ENCODE measurements around the gene GABRR3.
"Not testable (repeated sequence)": the region's sequence is repeated elsewhere in the genome, so short reads cannot be mapped to it uniquely, and the experiment has no call there.

The GABRR3 gene

DNA sequence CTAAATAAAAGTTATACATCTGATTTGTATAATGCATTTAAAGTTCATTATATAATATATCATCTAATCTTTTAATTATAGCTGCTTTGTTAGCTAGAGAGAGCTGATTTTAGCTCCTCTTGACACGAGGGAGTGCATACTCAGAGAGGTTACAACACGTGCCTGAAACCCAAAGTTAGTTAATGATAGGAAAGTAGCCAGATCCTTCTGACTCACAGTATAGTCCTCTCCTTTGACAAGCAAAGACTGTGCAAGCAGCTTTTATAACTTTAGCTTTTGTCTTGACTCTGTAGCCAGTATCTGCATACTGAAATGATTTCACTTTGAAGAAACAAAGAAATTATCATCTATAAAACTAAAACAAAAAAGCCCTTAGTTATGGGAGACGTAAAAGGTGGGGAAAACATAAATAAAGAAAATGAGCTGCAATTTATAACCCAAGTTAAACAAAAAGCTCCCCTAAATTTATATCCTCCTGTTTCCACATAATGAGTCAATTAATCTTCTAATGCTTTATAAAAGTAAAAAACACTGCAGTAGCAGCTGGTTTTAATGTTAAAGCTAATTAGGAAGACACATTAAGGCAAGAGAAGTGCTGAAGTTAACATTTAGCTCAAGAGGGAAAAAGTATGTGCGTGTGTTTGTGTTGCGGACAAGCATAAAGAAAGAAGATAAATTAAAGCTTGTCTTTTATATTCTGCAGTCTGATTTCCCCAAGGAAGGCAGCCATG lies 13.1 kb downstream of the GABRR3 start:
- no peak for DNase-seq

DNA sequence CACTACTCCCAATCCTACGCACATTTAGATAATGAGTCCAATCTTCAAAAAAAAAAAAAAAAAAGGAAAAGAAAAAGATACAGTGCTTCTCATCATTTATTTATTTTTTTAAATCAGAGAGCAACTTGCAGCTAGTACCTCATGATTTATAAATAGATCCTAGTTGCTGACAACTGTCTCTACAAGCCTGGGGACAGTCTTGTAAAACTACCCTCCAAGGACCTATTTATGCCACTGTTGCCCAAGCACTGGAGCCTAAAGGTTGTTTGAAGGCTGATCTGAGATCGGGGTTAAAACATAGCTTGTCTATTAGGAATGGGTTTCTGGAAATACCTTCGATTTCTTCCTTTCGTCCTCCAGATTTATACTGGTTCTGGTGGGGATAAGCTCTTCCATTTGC lies 14.7 kb downstream of the GABRR3 start:
- no peak for DNase-seq

DNA sequence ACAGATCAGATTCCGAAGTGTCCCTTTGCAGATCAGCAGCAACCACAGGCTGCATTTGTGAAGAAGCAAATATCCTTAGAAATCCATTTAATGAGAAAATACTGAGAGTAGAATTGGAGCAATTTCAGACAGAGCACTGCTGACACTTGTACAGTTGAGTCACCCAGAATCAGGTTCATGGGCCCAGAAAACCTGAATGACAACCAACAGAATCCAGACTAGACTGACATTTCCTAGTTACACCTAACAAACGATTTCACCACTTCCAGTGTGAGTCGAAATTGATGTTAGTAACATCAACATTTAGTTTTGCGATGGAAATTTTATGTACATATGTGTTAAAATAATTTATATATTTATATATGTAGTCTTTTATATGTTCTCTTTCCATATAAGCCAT lies 16.8 kb downstream of the GABRR3 start:
- no peak for DNase-seq

DNA sequence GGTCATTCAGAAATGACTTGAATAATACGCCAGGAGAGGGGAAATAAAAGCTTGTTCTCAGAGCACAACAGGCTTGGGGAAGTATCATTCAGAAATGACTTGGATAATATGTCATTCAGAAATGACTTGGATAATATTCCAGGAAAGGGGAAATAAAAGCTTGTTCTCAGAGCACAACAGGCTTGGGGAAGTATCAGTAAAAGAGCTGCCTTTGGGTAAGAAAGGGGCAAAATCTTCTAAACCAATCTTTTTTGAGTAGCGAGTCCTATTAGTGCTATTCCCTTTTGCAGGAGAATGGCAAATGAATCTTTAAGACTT lies 20.9 kb downstream of the GABRR3 start:
- DNase-seq = no peak

- DNase-seq = no peak
These were observed 21.5 kb downstream of the GABRR3 start for GRCh38 chr3:98013411-98014267.

- no peak for DNase-seq
These were observed 22.1 kb downstream of the GABRR3 start for GRCh38 chr3:98012979-98013378.

GRCh38 chr3:98010883-98011449 lies 24.1 kb downstream of the GABRR3 start:
- DNase-seq = not testable (repeated sequence)

- DNase-seq = no peak
These were observed 24.8 kb downstream of the GABRR3 start for GRCh38 chr3:98010194-98010882.

GRCh38 chr3:98008855-98009254 lies 26.3 kb downstream of the GABRR3 start:
- DNase-seq = no peak

GRCh38 chr3:98005438-98005837 lies 29.7 kb downstream of the GABRR3 start:
- DNase-seq = no peak

DNA sequence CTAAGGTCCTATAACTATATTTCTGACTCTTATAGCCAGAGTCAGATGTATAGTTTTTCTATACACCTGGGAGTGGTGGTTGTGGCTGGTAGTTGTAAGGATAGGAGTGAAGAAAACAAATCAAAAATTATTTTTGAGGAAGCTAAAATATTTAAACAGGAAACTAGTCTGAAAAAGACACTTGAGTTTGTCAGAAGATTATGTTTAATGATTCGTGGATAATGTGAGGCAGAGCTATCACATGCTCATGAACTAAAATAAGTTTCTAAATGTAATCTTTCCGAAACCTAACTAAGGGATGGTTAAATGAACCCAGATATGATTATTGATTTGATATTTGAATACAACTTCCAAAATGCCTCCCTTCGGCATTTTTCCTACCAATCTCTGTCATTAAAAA lies 30.4 kb downstream of the GABRR3 start:
- no peak for DNase-seq

DNA sequence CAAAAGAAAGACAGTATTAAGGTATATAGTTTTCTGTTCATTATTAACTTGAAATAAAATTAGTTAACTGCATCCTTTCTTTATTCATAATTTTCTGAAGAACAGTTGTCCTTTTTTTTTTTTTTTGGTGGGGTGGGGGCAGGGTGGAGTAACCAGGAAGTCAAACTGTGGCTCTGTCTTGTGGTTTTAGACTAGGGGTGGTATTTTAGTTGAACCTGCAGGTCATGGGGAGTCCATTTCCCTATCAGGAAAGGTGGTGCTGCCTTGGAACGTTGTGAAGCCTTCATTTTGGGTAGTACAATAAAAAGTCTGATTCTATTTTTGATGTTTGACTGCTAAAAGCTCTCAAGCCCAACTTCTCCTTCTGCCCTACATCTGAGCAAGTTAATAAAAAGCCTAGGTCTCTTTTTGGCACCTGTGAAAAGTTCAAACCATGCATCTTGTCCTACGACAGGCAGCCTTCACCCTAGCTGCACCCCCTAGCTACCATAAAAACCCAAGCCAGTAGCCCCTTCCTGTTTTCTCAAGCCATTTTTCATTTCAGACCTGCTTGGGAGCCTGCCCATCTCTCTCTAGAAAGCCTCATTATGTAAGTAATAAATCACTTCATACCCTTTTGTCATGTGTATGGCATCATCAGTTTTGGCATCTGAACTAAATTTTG lies 31.7 kb downstream of the GABRR3 start:
- DNase-seq = no peak

DNA sequence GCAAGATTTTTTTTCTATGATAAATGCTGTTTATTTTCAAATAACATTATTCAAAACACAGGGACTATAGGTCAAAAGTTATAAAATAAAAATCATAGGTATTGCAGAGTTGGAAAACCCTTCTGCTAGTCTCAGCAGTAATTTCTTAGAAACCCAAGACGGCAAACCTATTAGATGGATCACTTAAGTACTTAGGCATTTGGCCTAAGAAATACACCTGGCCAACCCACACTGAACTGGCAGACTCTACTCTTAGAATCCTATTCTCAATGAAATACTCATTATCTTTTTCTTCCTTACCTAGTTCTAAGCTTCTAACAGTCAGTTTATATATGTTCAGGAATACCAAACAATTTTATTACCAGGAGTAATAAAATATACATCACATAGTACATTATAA lies 32.4 kb downstream of the GABRR3 start:
- no peak for DNase-seq

GRCh38 chr3:97999994-98000393 lies 35.1 kb downstream of the GABRR3 start:
- DNase-seq = no peak

GRCh38 chr3:97999103-97999502 lies 36.0 kb downstream of the GABRR3 start:
- DNase-seq = no peak

GRCh38 chr3:97996988-97997387 lies 38.1 kb downstream of the GABRR3 start:
- no peak for DNase-seq

DNA sequence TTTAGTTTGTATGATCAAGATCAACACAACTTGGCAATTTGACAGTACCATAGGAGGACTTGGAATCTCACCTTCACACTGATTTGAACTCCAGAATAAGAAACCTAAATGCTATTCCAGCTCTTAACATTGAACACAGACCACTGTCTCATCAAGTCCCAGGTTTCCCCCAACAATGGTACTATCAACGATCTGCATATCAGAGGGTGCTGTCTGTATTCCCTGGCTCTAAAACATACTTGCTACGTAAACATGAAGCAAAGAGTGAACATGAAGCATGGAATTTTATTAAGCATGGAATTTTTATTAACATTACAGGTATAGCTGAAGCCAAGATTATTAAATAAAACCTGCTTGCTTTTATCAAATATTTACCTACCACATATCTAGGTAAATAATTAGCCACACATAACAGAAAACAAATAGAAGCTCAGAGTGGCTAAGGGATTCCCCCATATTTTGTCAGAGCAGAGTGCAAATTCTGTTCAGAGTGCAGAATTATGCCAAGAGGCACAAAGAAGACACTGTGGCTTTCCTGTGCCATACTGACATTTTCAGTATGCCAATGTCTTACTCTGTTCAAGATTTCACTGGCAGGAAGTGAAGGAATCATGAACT lies 40.7 kb downstream of the GABRR3 start:
- DNase-seq = no peak

DNA sequence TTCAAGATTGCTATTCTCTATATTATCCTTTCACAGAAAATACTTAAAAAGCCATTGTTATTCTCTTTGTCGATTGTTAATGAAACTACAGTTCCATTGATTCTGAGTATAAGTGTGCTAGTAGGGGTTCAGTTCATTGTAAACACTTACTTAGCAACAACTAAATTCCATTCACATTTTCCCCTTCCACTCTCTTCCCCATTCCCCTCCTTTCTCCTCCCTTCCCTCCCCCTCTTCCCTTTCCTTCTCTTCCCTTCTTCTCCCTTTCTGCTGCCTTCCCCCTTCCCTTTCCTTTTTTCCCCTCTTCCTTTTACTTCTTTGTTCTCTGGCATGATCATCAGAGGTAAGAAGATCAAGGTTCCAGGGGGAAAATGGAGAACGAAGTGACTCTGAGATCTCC lies 41.6 kb downstream of the GABRR3 start:
- no peak for DNase-seq

- no peak for DNase-seq
These were observed 42.5 kb downstream of the GABRR3 start for GRCh38 chr3:97992547-97993173.

GRCh38 chr3:97991293-97991682 lies 43.8 kb downstream of the GABRR3 start:
- DNase-seq = no peak

DNA sequence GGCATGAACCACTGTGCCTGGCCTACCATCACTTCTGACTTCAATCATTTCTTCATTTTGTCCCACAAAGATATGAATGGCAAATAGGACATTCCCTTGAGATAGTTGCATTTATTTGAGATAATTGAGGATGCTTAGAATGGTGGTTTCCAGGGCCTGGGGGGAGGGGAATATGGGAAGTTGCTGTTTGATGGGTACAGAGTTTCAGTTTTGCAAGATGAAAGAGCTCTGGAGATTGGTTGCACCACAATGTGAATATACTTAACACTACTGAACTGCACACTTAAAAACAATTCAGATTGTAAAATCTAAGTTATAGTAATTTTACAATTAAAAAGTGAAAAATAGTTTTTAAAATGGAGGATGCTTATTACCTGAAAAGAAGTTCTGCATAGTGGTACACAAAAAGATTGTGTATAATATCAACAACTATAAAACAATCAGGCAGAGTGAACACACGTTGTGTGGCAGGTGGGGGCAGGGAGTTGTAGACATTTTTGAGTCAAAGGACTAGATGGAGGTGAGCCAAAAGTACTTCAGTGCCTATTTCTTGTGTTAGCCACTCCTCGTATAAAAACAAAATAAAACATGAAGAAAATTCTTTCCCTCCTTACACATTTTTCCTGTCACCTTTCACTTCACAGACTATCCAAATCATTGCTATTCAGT lies 44.4 kb downstream of the GABRR3 start:
- DNase-seq = peak; percentile 32
